SU-DHL-6 (cell line): ENCODE measurements around the gene OPN1MW3.
"Not testable (repeated sequence)": the region's sequence is repeated elsewhere in the genome, so short reads cannot be mapped to it uniquely, and the experiment has no call there.

ENCODE experiments used
- H2AFZ ChIP-seq: fragments of 200-600 bp; sonication (generic); 2 replicates; pipeline ENCODE4 v1.6.1; 2014; ENCODE audit warnings: low read depth, mild to moderate bottlenecking, moderate library complexity, mixed read lengths, antibody characterized with exemption, low read length; ENCODE audit not compliant: severe bottlenecking
- H3F3A ChIP-seq: fragments of 200-600 bp; shearing (Covaris generic); 2 replicates; pipeline ENCODE4 v1.6.0; 2016; ENCODE audit warnings: antibody characterized with exemption, mild to moderate bottlenecking; ENCODE audit not compliant: insufficient read depth
- H3K27ac ChIP-seq: fragments of 200-600 bp; sonication (generic); 2 replicates; pipeline ENCODE4 v1.5.1; 2016; ENCODE audit warnings: low read depth, mild to moderate bottlenecking, low read length, moderate library complexity, mixed read lengths
- H3K27me3 ChIP-seq: fragments of 200-600 bp; sonication (generic), shearing (Covaris generic); 2 replicates; pipeline ENCODE4 v1.6.0; 2014; ENCODE audit warnings: mild to moderate bottlenecking, low read length
- H3K36me3 ChIP-seq: fragments of 200-600 bp; sonication (generic); 2 replicates; pipeline ENCODE4 v1.6.1; 2014; ENCODE audit warnings: mild to moderate bottlenecking, low read length, mixed read lengths
- H3K4me2 ChIP-seq: fragments of 300-600, 200-600 bp; shearing (Covaris generic), sonication (generic); 2 replicates; pipeline ENCODE4 v1.6.0; 2014; ENCODE audit warnings: low read length, low read depth, mild to moderate bottlenecking; ENCODE audit not compliant: poor library complexity, severe bottlenecking
- H3K4me3 ChIP-seq: fragments of 200-600 bp; sonication (generic); 2 replicates; pipeline ENCODE4 v1.5.1; 2014; ENCODE audit warnings: antibody characterized with exemption, low read length, mild to moderate bottlenecking, mixed read lengths; ENCODE audit not compliant: insufficient read depth, poor library complexity, severe bottlenecking
- H3K79me2 ChIP-seq: fragments of 200-600 bp; sonication (generic); 2 replicates; pipeline ENCODE4 v1.6.1; 2014; ENCODE audit warnings: mild to moderate bottlenecking, low read length, moderate library complexity; ENCODE audit not compliant: insufficient read depth
- H3K9ac ChIP-seq: fragments of 200-600 bp; sonication (generic); 2 replicates; pipeline ENCODE4 v1.7.0; 2014; ENCODE audit warnings: mild to moderate bottlenecking, low read length
- H3K9me2 ChIP-seq: fragments of 200-600 bp; sonication (generic); replicated peaks from 2 replicates; pipeline ENCODE4 v1.6.1; 2014; ENCODE audit warnings: low read length; ENCODE audit not compliant: insufficient read depth
- H3K9me3 ChIP-seq: fragments of 200-600 bp; sonication (generic); 2 replicates; pipeline ENCODE4 v1.6.1; 2014; ENCODE audit warnings: low read length, mixed read lengths; ENCODE audit not compliant: insufficient read depth
- H4K20me1 ChIP-seq: fragments of 200-600 bp; sonication (generic); 2 replicates; pipeline ENCODE4 v1.6.1; 2014; ENCODE audit warnings: low read depth, mild to moderate bottlenecking, antibody characterized with exemption, low read length, moderate library complexity, mixed read lengths
- EZH2phosphoT487 ChIP-seq: fragments of 200-600 bp; sonication (generic), shearing (Covaris generic); conservative IDR thresholded peaks from 2 replicates; pipeline ENCODE4 v1.6.1; 2018; ENCODE audit warnings: mild to moderate bottlenecking, antibody characterized with exemption, low read length, moderate library complexity, mixed read lengths
- TF ChIP-seq, protein P1 (sequence below): fragments of 200-600 bp; sonication (generic); IDR thresholded peaks from one replicate; pipeline ENCODE4 v1.5.1; 2017; ENCODE audit warnings: antibody characterized with exemption, mild to moderate bottlenecking, low read length, moderate library complexity; ENCODE audit not compliant: insufficient read depth, poor library complexity, severe bottlenecking

OPN1MW3 gene

DNA sequence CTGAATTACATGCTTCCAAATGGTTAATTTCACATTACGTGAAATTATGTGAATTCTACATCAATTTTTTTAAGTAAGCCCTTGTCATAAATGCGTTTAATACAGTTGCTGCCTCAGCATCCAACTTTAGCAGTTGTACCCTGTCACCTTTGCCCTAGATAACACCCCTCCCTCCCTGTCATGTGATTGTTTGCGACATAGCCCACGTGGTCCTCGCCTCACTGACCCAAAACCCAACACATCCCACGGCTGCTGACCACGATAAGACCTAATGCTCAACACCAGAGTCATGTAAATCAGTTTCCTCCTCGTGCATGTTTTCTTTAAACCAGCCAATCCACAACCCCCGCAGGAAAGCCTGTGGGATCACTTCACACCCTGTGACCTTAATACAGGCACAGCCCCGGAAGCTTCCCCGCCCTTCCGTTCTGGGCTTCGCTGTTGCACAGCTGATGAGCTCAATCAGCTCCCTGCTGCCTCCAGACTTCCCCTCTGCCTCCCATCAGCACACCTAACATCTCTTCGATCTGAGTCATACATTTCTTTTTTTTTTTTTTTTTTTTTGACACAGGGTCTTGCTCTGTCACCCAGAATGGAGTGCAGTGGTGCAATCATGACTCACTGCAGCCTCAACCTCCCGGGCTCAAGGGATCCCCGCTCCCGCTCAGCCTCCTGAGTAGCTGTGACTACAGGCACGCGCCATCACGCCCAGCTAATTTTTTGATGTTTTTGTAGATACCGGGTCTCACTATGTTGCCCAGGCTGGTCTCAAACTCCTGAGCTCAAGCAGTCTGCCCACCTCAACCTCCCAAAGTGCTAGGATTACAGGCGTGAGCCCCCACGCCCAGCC, 27.3 kb downstream of the OPN1MW3 start:
- H2AFZ ChIP-seq, H3K79me2 ChIP-seq, H3K9ac ChIP-seq, H3K27me3 ChIP-seq, H3K4me2 ChIP-seq, H3K27ac ChIP-seq, H3K9me2 ChIP-seq, H4K20me1 ChIP-seq, H3K4me3 ChIP-seq, H3K9me3 ChIP-seq, H3K36me3 ChIP-seq, H3F3A ChIP-seq: not testable (repeated sequence)

DNA sequence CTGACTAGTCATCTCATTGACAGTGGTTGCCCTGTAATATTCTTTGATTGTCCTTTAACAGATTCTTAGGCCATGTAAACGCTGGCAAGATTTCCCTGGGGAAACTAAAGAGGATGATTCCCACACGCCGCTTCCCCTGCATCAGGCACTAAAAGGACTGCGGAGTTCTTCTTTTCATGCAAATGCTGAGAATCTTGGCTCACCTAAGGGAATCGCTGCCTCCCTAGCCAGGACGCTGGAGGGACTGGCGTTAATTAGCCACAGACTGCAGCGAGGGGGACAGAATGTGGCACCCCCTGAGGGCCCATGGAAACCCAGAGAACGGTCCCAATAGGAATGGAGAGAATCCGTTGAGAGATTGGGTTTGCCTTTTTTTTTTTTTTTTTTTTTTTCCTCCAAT, 29.0 kb downstream of the OPN1MW3 start:
- H3K27ac ChIP-seq, H3K36me3 ChIP-seq, H3K4me3 ChIP-seq, H3K9me2 ChIP-seq, H4K20me1 ChIP-seq, H3K4me2 ChIP-seq, H3K79me2 ChIP-seq, H3F3A ChIP-seq, H3K27me3 ChIP-seq, H3K9ac ChIP-seq, H3K9me3 ChIP-seq, H2AFZ ChIP-seq: not testable (repeated sequence)

DNA sequence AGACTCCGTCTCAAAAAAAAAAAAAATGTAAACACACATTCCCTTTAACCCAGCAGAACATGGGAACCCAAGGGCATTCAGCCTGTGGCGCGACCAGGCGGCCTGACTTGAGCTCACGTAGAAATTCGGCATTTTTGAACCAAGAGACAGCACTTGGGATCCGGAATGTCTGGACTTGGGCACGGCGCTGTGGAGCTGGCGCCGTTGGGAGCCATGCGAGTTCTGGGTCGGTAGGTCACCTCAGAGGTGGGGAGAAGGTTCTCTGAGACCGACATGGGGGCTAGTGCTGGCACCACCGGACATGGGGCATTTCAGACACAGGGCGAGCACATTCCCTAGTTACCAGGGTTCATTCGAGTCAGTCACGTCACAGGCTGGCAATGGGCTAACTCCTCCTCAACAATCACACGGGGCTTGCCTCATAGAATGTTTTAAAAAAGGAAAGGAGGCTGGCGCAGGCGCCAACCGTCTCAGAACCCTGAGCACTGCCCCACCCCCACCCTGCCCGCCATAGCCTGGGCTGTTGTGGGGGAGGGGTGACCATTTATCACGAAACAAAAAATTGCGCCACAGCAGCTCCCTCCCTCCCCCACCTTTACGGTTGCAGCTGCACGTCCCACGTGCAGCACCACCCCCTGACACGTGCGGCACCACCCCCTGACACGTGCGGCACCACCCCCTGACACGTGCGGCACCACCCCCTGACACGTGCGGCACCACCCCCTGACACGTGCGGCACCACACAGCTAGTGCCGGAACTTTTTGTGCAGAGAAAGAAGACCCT, 37.6 kb downstream of the OPN1MW3 start, which contains the start of gene TEX28:
TSS of gene TEX28 (minus strand) at position 334 of the 784 bp plus-strand sequence. CDS start 3,007 bp downstream, outside the sequence.
- Histone ChIP-seq H3K36me3 (no peaks in the 10 kb centered on the region), H3K4me2 (no peak within 1 kb of the TSS), H2AFZ (no peak within 1 kb of the TSS), H3K27me3 (no peaks in the 10 kb centered on the region), H3K9me2 (no peaks in the 10 kb centered on the region), H4K20me1 (no peaks in the 10 kb centered on the region), H3F3A (peaks cover 13% of the 10 kb centered on the region), H3K79me2 (no peaks in the 10 kb centered on the region), H3K9ac (no peak within 1 kb of the TSS), H3K27ac (no peak within 1 kb of the TSS), H3K9me3 (no peaks in the 10 kb centered on the region), H3K4me3 (no peak within 1 kb of the TSS)
- TF ChIP-seq, protein P1, sequence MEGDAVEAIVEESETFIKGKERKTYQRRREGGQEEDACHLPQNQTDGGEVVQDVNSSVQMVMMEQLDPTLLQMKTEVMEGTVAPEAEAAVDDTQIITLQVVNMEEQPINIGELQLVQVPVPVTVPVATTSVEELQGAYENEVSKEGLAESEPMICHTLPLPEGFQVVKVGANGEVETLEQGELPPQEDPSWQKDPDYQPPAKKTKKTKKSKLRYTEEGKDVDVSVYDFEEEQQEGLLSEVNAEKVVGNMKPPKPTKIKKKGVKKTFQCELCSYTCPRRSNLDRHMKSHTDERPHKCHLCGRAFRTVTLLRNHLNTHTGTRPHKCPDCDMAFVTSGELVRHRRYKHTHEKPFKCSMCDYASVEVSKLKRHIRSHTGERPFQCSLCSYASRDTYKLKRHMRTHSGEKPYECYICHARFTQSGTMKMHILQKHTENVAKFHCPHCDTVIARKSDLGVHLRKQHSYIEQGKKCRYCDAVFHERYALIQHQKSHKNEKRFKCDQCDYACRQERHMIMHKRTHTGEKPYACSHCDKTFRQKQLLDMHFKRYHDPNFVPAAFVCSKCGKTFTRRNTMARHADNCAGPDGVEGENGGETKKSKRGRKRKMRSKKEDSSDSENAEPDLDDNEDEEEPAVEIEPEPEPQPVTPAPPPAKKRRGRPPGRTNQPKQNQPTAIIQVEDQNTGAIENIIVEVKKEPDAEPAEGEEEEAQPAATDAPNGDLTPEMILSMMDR = no peak
- no peak for TF ChIP-seq EZH2phosphoT487

DNA sequence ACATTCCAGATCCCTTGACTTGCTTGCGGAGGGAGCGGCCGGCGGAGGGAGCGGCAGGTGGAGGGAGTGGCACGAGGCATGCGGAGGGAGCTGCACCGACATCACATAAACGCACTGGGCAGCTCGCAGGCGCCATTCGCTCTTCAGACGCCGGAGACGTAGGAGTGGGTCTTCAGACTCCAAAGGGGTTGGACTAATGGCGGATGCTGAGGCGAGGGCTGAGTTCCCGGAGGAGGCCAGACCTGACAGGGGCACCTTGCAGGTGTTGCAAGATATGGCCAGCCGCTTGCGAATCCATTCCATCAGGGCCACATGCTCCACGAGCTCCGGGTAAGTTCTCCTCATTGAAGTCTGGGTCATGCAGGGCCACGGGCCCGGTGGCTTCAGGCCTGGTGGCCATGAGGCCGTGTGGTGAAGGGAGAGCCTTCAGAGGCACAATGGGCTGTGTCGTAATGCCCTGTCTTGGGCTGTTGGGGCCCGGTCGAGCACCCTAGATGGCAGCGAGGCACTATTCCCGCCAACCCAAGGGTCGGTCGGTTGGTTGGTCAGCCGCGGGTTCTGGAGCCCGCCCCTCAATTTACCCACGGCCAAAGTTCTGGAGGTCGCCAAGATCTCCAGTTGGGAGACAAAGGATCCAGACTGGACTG, 38.4 kb downstream of the OPN1MW3 start, which contains the start of gene TKTL1:
TSS of gene TKTL1 (plus strand) at position 132 of the 647 bp plus-strand sequence. CDS start at position 197, 65 bp downstream.
- Histone ChIP-seq H3K79me2 (no peaks in the 10 kb centered on the region), H3K9ac (no peak within 1 kb of the TSS), H3K9me2 (no peaks in the 10 kb centered on the region), H3K27ac (no peak within 1 kb of the TSS), H3K36me3 (no peaks in the 10 kb centered on the region), H3K9me3 (no peaks in the 10 kb centered on the region), H3K4me3 (no peak within 1 kb of the TSS), H2AFZ (no peak within 1 kb of the TSS), H3F3A (peaks cover 13% of the 10 kb centered on the region), H3K4me2 (no peak within 1 kb of the TSS), H3K27me3 (no peaks in the 10 kb centered on the region), H4K20me1 (no peaks in the 10 kb centered on the region)
- TF ChIP-seq, protein P1 = no peak
- TF ChIP-seq EZH2phosphoT487 = no peak
